Suprapubic skin (tissue), 4 donors: Measurements from ENCODE around the gene KIF20B.

ENCODE experiments used
- POLR2A ChIP-seq, 2 donors: fragments of 450-650 bp; IDR thresholded peaks; one replicate each; pipeline ENCODE4 v1.6.1; 2017; ENCODE audit warnings: antibody characterized with exemption in 2 of 2, mild to moderate bottlenecking in 2 of 2, moderate library complexity in 2 of 2
- POLR2AphosphoS5 ChIP-seq, 3 donors: sonication (generic); formaldehyde crosslinking; IDR thresholded peaks; one replicate each; pipeline ENCODE4 v1.6.1; 2017; ENCODE audit warnings: antibody characterized with exemption in 3 of 3
- TF ChIP-seq, protein P1 (sequence below), 2 donors: fragments of 200-600 bp in 1 of 2; fragments of 450-650 bp in 1 of 2; sonication (generic) in 1 of 2; IDR thresholded peaks; one replicate each; pipeline ENCODE4 v1.5.1; 2016 to 2019; ENCODE audit warnings: antibody characterized with exemption in 2 of 2, mild to moderate bottlenecking in 1 of 2, moderate library complexity in 1 of 2

- TF ChIP-seq, protein P1, sequence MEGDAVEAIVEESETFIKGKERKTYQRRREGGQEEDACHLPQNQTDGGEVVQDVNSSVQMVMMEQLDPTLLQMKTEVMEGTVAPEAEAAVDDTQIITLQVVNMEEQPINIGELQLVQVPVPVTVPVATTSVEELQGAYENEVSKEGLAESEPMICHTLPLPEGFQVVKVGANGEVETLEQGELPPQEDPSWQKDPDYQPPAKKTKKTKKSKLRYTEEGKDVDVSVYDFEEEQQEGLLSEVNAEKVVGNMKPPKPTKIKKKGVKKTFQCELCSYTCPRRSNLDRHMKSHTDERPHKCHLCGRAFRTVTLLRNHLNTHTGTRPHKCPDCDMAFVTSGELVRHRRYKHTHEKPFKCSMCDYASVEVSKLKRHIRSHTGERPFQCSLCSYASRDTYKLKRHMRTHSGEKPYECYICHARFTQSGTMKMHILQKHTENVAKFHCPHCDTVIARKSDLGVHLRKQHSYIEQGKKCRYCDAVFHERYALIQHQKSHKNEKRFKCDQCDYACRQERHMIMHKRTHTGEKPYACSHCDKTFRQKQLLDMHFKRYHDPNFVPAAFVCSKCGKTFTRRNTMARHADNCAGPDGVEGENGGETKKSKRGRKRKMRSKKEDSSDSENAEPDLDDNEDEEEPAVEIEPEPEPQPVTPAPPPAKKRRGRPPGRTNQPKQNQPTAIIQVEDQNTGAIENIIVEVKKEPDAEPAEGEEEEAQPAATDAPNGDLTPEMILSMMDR (IDR thresholded peaks at IDR 0.05), result no peak
- no peak for TF ChIP-seq POLR2AphosphoS5 (IDR thresholded peaks at IDR 0.05)
- no peak for TF ChIP-seq POLR2A (IDR thresholded peaks at IDR 0.05)
These were observed 11.4 kb upstream of the KIF20B start for GRCh38 chr10:89690027-89690426.
